M059J (cell line): ENCODE measurements around the gene INO80D. TPM values are rescaled to one million over a fixed set of nuclear protein-coding genes. Genes with fewer than 3 reads are reported as not detected.
"Not testable (repeated sequence)": the region's sequence is repeated elsewhere in the genome, so short reads cannot be mapped to it uniquely, and the experiment has no call there.

Experiments
- DNase-seq: peaks from one replicate; pipeline ENCODE4 v3.0.0-alpha.2; 2012; ENCODE audit warnings: low read depth
- total RNA-seq: library from RNA; depleted of rRNA; stranded (reverse); fragments of >200 nt; shearing (Covaris generic); gene quantifications from 2 replicates; pipeline ENCODE4 v1.2.3, GENCODE V29; 2014; rRNA removed

INO80D gene
- total RNA-seq = 2.6 and 5.2 TPM in 2 replicates

- peak; percentile 82 for DNase-seq
Measured at GRCh38 chr2:206085742-206086445, at the start of gene INO80D. TSS of gene INO80D (minus strand) at chr2:206086174. CDS start at chr2:206063016, 23,158 bp downstream.

GRCh38 chr2:206127656-206128055 lies 41.7 kb upstream of the INO80D start:
- peak; percentile 26 for DNase-seq

GRCh38 chr2:206125901-206126300 lies 39.9 kb upstream of the INO80D start:
- no peak for DNase-seq

- DNase-seq = not testable (repeated sequence)
Measured at GRCh38 chr2:206122569-206122968, 36.6 kb upstream of the INO80D start.

GRCh38 chr2:206116278-206116677 lies 30.3 kb upstream of the INO80D start:
- DNase-seq = no peak

- no peak for DNase-seq
Measured at GRCh38 chr2:206115026-206115578, 29.1 kb upstream of the INO80D start.

- no peak for DNase-seq
Measured at GRCh38 chr2:206112846-206113547, 27.0 kb upstream of the INO80D start.

GRCh38 chr2:206112108-206112507 lies 26.1 kb upstream of the INO80D start:
- DNase-seq = peak; percentile 3

- DNase-seq = no peak
Measured at GRCh38 chr2:206108713-206109112, 22.7 kb upstream of the INO80D start.

GRCh38 chr2:206105541-206105940 lies 19.6 kb upstream of the INO80D start:
- DNase-seq = no peak

- no peak for DNase-seq
Measured at GRCh38 chr2:206105038-206105437, 19.1 kb upstream of the INO80D start.

- DNase-seq = not testable (repeated sequence)
Measured at GRCh38 chr2:206098872-206099271, 12.9 kb upstream of the INO80D start.

GRCh38 chr2:206098471-206098870 lies 12.5 kb upstream of the INO80D start:
- no peak for DNase-seq

GRCh38 chr2:206096876-206097275 lies 10.9 kb upstream of the INO80D start:
- DNase-seq = no peak

GRCh38 chr2:206095536-206096332 lies 9.8 kb upstream of the INO80D start:
- DNase-seq = no peak

- DNase-seq = no peak
Measured at GRCh38 chr2:206092297-206092696, 6.3 kb upstream of the INO80D start.

- no peak for DNase-seq
Measured at GRCh38 chr2:206088248-206088647, 2.3 kb upstream of the INO80D start.

- peak; percentile 16 for DNase-seq
Measured at GRCh38 chr2:206086716-206087350, 859 bp upstream of the INO80D start.

GRCh38 chr2:206084870-206085741 lies 868 bp downstream of the INO80D start:
- peak; percentile 29 for DNase-seq

GRCh38 chr2:206084439-206084869 lies 1.5 kb downstream of the INO80D start:
- peak; percentile 88 for DNase-seq
